Transverse colon (tissue), 4 donors: ENCODE results near the gene USP22.

ENCODE experiments used
- POLR2A ChIP-seq: fragments of 450-650 bp; IDR thresholded peaks from one replicate; pipeline ENCODE4 v1.6.1; 2016; ENCODE audit warnings: antibody characterized with exemption, mild to moderate bottlenecking, moderate library complexity
- POLR2AphosphoS5 ChIP-seq, 3 donors: sonication (generic); formaldehyde crosslinking; IDR thresholded peaks; one replicate each; pipeline ENCODE4 v1.6.1; 2016; ENCODE audit warnings: antibody characterized with exemption in 3 of 3
- TF ChIP-seq, protein P1 (sequence below), 5 experiments: fragments of 200-600 bp in 3 of 5; fragments of 450-650 bp in 2 of 5; sonication (generic) in 3 of 5; IDR thresholded peaks; 1 replicate in 2 of 5; 2 replicates in 3 of 5; pipeline ENCODE4 v1.5.1; 2016 to 2017; ENCODE audit warnings: antibody characterized with exemption in 5 of 5, inconsistent platforms in 3 of 5, mild to moderate bottlenecking in 2 of 5, moderate library complexity in 1 of 5

DNA sequence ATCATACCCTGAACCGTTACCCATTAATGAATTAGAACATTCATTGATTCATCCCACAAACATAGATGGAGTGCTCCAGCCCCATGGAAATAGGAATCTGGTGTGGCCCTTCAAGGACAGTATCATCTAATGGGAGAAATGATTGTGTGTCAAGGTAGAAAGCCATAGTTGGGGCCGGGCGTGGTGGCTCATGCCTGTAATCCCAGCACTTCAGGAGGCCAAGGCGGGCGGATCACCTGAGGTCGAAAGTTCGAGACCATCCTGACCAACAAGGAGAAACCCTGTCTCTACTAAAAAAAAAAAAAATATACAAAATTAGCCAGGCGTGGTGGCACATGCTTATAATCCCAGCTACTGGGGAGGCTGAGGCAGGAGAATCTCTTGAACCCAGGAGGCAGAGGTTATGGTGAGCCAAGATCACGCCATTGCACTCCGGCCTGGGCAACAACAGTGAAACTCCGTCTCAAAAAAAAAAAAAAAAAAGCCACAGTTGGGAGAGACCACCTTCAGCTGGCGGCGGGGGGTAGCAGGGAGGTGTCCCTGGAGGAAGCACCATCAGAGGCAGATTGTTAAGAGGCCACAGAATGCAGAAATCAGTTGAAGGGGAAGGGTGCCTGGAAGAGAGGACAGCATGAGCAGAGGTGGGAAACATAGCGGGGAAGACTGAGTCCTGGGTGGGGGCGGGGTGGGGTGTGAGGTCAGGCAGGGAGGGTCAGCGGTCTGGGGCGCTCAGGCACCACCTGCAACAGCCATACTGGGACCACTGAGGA, 60.0 kb downstream of the USP22 start:
- TF ChIP-seq, protein P1, sequence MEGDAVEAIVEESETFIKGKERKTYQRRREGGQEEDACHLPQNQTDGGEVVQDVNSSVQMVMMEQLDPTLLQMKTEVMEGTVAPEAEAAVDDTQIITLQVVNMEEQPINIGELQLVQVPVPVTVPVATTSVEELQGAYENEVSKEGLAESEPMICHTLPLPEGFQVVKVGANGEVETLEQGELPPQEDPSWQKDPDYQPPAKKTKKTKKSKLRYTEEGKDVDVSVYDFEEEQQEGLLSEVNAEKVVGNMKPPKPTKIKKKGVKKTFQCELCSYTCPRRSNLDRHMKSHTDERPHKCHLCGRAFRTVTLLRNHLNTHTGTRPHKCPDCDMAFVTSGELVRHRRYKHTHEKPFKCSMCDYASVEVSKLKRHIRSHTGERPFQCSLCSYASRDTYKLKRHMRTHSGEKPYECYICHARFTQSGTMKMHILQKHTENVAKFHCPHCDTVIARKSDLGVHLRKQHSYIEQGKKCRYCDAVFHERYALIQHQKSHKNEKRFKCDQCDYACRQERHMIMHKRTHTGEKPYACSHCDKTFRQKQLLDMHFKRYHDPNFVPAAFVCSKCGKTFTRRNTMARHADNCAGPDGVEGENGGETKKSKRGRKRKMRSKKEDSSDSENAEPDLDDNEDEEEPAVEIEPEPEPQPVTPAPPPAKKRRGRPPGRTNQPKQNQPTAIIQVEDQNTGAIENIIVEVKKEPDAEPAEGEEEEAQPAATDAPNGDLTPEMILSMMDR (IDR thresholded peaks at IDR 0.05): no peak
- TF ChIP-seq POLR2AphosphoS5 (IDR thresholded peaks at IDR 0.05): no peak
- no peak for TF ChIP-seq POLR2A
